ENCODE data around the gene PRKG1. TPM values are rescaled to one million over a fixed set of nuclear protein-coding genes. Genes with fewer than 3 reads are reported as not detected.

The PRKG1 gene
- total and polyA plus RNA-seq, 2 of the 8 experiments (the other 6 are each of a cell fraction or from before 2014, with no cell fraction given) = 4.2 to 15.2 TPM

- POLR2A ChIA-PET (ENCODE audit: partially characterized antibody) = no interaction called here
- Histone ChIP-seq H3K56ac (replicated peaks; ENCODE audit: insufficient read length, low read depth, low read length) (no peak overlapping the region), H4K5ac (ENCODE audit: insufficient read length, low read depth, low read length) (no peak overlapping the region), H3K18ac (ENCODE audit: extremely low read depth, low read length) (no peak overlapping the region), H2BK20ac (ENCODE audit: low read length) (no peak overlapping the region), H3K36me3 (ENCODE audit: control insufficient read depth in 2 of 4, insufficient read depth in 4 of 4, low read length in 3 of 4) (no peaks in the 10 kb centered on the region), H3K79me2 (ENCODE audit: control insufficient read depth in 1 of 2, insufficient read depth in 2 of 2, low read length in 2 of 2) (no peaks in the 10 kb centered on the region), H3K79me1 (ENCODE audit: low read depth, low read length) (no peaks in the 10 kb centered on the region), H3K23ac (ENCODE audit: insufficient read length) (no peak overlapping the region), H3K23me2 (ENCODE audit: low read depth, low read length) (no peaks in the 10 kb centered on the region), H3K9me3 (ENCODE audit: insufficient read depth in 2 of 2, low read depth in 1 of 2, low read length in 1 of 2) (no peaks in the 10 kb centered on the region), H2BK12ac (ENCODE audit: low read depth, low read length) (no peak overlapping the region), H4K8ac (ENCODE audit: extremely low read depth, insufficient read depth, low read length) (no peak overlapping the region), H2BK15ac (ENCODE audit: low read length) (no peak overlapping the region), H3K4me1 (replicated peaks in 1 of 4; ENCODE audit: control insufficient read depth in 3 of 4, insufficient read depth in 4 of 4, low read length in 3 of 4) (no peaks in the 10 kb centered on the region), H2BK120ac (replicated peaks; ENCODE audit: low read depth, low read length) (no peak overlapping the region), H2AK5ac (ENCODE audit: low read depth, low read length) (no peak overlapping the region), H4K91ac (replicated peaks; ENCODE audit: insufficient read length, low read length) (no peak overlapping the region), H3K9ac (replicated peaks in 1 of 4; ENCODE audit: extremely low read depth in 1 of 4, low read depth in 3 of 4, low read length in 3 of 4) (no peak overlapping the region), H4K20me1 (replicated peaks in 1 of 2; ENCODE audit: control insufficient read depth in 1 of 2, insufficient read depth in 2 of 2, low read length in 2 of 2) (no peaks in the 10 kb centered on the region), H3K27me3 (replicated peaks in 1 of 4; ENCODE audit: control insufficient read depth in 3 of 4, extremely low read depth in 1 of 4, insufficient read depth in 3 of 4, low read length in 3 of 4) (no peaks in the 10 kb centered on the region), H3K27ac (ENCODE audit: low read depth, low read length) (no peak overlapping the region), H3K4ac (replicated peaks; ENCODE audit: insufficient read length, low read depth, low read length) (no peak overlapping the region), H3K4me2 (ENCODE audit: insufficient read depth in 1 of 2, low read depth in 2 of 2, low read length in 2 of 2) (no peak overlapping the region), H2AFZ (ENCODE audit: low read length) (no peak overlapping the region), H3K14ac (ENCODE audit: insufficient read length) (no peak overlapping the region), H2BK5ac (ENCODE audit: low read depth, low read length) (no peak overlapping the region), H3K4me3 (ENCODE audit: extremely low read depth in 1 of 4, insufficient read depth in 2 of 4, low read depth in 3 of 4, low read length in 4 of 4) (no peak overlapping the region)
- FAIRE-seq (no peak), DNase-seq (ENCODE audit: low read depth in 1 of 2, low spot score in 2 of 2) (no peak)
- CTCF ChIA-PET (ENCODE audit: partially characterized antibody) = no interaction called here
- WGBS, 2 experiments (ENCODE audit: extremely low coverage in 1 of 2, insufficient coverage in 1 of 2, insufficient read length in 1 of 2, insufficient replicate concordance in 2 of 2, low coverage in 1 of 2, low lambda C conversion rate in 2 of 2, missing lambda C conversion rate in 1 of 2) = 90% methylated on average over 2 of the region's 2 CpGs; no CpG with 5 or more reads in 1 of the 2 experiments
- TF ChIP-seq USF2 (IDR thresholded peaks at IDR 0.05; ENCODE audit: low read length) = no peak
- no peak for TF ChIP-seq EGR1 (IDR thresholded peaks at IDR 0.05; ENCODE audit: borderline replicate concordance, low read depth, low read length)
- TF ChIP-seq CEBPB (IDR thresholded peaks at IDR 0.05; ENCODE audit: low read depth, low read length) = no peak
- TF ChIP-seq SP4 (IDR thresholded peaks at IDR 0.05; ENCODE audit: low read length) = no peak
- no peak for TF ChIP-seq NANOG (IDR thresholded peaks at IDR 0.05; ENCODE audit: insufficient read depth, low read depth, low read length, poor library complexity, severe bottlenecking)
- TF ChIP-seq TBP (IDR thresholded peaks at IDR 0.05; ENCODE audit: low read depth, low read length) = no peak
- TF ChIP-seq E2F6 (IDR thresholded peaks at IDR 0.05) = no peak
- TF ChIP-seq SIN3A (conservative IDR thresholded peaks at IDR 0.05 in 1 of 2, IDR thresholded peaks at IDR 0.05 in 1 of 2; ENCODE audit: low read depth in 1 of 2, low read length in 2 of 2) = no peak
- TF ChIP-seq GTF2F1 (IDR thresholded peaks at IDR 0.05; ENCODE audit: borderline replicate concordance, low read depth, low read length) = no peak
- TF ChIP-seq SIRT6 (IDR thresholded peaks at IDR 0.05; ENCODE audit: low read length) = no peak
- no peak for TF ChIP-seq BACH1 (IDR thresholded peaks at IDR 0.05; ENCODE audit: low read length)
- no peak for TF ChIP-seq ZNF274 (IDR thresholded peaks at IDR 0.05; ENCODE audit: borderline replicate concordance, extremely low read depth, low read length)
- TF ChIP-seq JUN (IDR thresholded peaks at IDR 0.05; ENCODE audit: low read depth, low read length) = no peak
- TF ChIP-seq TEAD4 (IDR thresholded peaks at IDR 0.05; ENCODE audit: low read depth, low read length) = no peak
Observed at GRCh38 chr10:51312817-51313216, 238.5 kb downstream of the PRKG1 start.

All from H1 (cell line).